Measurements from ENCODE around the gene DEAF1.

Gene DEAF1

GRCh38 chr11:608791-609251 is 86.2 kb downstream of the DEAF1 start:
- DNase-seq: no peak

GRCh38 chr11:607971-608659 is 86.9 kb downstream of the DEAF1 start:
- no peak for DNase-seq

GRCh38 chr11:607020-607780 is 87.8 kb downstream of the DEAF1 start:
- DNase-seq: no peak

- DNase-seq: no peak
Measured at GRCh38 chr11:606245-606644, 88.8 kb downstream of the DEAF1 start.

- DNase-seq: no peak
Measured at GRCh38 chr11:605286-606129, 89.5 kb downstream of the DEAF1 start.

GRCh38 chr11:603154-603553 is 91.9 kb downstream of the DEAF1 start:
- DNase-seq: no peak

- DNase-seq: no peak
Measured at GRCh38 chr11:601573-602245, 93.3 kb downstream of the DEAF1 start.

GRCh38 chr11:598005-598680 is 96.9 kb downstream of the DEAF1 start:
- DNase-seq: no peak

GRCh38 chr11:597166-597725 is 97.8 kb downstream of the DEAF1 start:
- DNase-seq: no peak

- no peak for DNase-seq
Measured at GRCh38 chr11:596374-596773, 98.6 kb downstream of the DEAF1 start.

GRCh38 chr11:595400-595799 is 99.6 kb downstream of the DEAF1 start:
- DNase-seq: no peak

Measured in activated CD4-positive, alpha-beta T cell treated with anti-CD3 and anti-CD28 coated beads, Interleukin-2, amount 50 U/mL, for 48 hours (primary cell).